Left colon (tissue), 2 donors: ENCODE measurements around the gene TCAP. TPM values are rescaled to one million over a fixed set of nuclear protein-coding genes. Genes with fewer than 3 reads are reported as not detected.

Experiments
- ATAC-seq: fragments of 200-7000 bp; cut with Tn5 transposase; one replicate; pipeline ENCODE4 v1.9.1; 2020; ENCODE audit warnings: mild to moderate bottlenecking, moderate library complexity
- DNase-seq, 2 donors: peaks; one replicate each; pipeline ENCODE4 v3.0.0-alpha.2; 2020
- intact Hi-C, 2 donors: fragments of 100-400 bp; cut with DNase I in 1 of 2; cut with micrococcal nuclease in 1 of 2; formaldehyde crosslinking; loops; one replicate each; pipeline versions ENCODE4 v1.11.2 to v1.14.0; 2022; cut with DNase I, micrococcal nuclease
- total RNA-seq, 2 donors: library from RNA; stranded (reverse); fragmentation: NEBNext Ultra II Directional; extraction: Animal tissue kit (Norgen Biotek cat#: 25700); gene quantifications; one replicate each; pipeline ENCODE4 v1.2.1, GENCODE V29; 2021
- donor health status: DM: no; HTN: no; CAD: no.
- donor health status: DM: yes; HTN: yes; CAD: no.

TCAP gene
- total RNA-seq, 2 donors from 2014 or later = 0.43 to 0.50 TPM

DNA sequence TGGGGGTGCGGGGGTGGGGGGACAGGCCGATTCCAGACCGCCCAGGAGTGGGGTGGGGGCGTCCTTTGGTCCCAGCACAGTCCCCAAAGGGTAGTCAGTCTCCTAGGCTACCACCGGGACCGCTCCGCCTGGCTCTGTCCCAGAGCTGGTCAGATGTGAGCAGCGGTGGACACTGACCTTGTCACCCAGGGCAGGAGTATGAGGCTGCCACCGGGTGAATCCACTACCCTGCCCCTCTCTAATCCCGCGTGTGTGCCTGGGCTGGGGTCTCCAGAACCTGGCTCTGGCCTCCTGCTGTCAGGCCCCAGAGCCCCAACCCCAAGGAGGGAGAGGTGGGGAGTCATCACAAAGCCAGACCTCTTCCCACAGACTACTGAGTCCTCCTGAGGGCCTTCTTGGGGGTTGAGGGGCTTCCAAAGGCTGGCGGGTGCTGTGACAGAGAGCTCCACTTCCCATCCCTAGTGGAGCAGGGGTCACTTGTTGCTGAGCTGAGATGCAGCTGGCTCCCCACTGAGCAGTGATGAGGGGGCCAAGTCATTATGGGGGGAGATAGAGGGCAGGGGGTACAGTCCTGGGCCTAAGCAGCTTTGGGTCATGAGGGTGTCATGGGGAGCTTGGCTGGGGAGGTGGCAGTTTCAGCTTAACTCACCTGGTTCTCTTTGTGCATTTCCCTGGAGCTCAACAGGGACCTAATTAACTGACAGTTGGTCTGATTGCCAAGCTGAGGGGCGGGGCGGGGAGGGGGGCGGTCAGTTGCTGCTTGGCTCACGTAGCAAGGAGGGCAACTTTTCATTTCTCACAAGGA lies 37.2 kb upstream of the TCAP start:
- DNase-seq (peak in 1 of 2 donors; percentile 73), ATAC-seq (peak; percentile 18)
- intact Hi-C loops = no loop called here

DNA sequence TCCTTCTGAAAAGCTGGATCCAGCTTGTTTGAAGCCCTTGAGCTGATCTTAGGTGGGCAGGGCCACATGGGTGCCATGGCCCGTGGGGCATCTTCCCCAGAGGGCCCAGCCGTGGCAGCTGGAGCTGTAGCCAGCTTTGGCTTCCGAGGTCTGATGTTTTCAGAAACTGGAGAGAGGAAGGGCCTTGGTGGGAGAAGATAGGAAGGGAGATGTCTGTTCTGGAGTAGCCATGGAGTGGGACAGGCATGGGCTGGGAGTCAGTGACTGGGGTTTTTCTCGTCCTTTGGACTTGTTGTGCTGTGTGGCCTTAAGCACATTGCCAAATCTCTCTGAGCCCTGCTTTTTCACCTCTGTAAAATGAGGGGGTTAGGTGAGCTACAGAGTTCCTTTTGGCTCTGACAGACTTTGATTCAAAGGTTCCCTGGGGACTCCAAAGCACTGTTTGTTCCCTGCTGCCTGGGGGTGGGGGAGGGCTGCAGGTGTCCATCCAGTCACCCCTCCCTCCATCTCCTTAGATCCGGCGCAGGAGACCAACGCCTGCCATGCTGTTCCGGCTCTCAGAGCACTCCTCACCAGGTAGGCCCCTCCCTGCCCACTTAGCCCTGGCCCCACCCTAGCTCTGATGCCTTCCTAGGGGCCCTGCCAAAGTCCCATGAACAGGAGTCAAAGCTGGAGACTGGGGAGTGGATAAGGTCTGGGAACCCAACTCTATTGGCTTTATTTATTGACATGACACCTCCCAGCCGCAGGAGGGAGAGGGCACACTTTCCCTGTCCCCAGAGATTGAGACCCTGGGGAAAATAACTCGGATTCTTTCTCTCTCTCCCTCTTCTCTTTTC lies 36.3 kb upstream of the TCAP start:
- intact Hi-C loops = no loop called here
- ATAC-seq = peak; percentile 53
- DNase-seq = peak; percentile 82 to 95

DNA sequence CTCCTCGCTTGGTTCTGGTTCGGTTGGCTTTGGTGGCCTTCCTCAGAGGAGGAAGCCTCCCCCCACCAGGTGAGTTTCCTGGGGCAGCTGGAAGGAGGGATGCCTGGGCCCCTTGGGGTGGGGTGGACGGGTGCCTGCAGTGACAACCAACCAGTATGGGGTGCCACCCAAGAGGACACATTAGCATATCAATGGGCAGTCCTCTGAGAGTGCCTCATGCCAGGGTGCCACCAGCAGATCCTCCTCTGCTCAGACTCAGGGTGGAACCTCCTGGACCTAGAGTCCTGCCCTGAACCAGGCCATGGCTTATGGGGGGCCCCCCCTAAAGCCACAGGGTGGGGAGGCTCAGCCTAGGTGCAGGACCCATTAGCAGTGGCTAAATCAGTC lies 35.7 kb upstream of the TCAP start:
- intact Hi-C loops = no loop called here
- ATAC-seq = peak; percentile 36
- DNase-seq = peak; percentile 74 to 87

DNA sequence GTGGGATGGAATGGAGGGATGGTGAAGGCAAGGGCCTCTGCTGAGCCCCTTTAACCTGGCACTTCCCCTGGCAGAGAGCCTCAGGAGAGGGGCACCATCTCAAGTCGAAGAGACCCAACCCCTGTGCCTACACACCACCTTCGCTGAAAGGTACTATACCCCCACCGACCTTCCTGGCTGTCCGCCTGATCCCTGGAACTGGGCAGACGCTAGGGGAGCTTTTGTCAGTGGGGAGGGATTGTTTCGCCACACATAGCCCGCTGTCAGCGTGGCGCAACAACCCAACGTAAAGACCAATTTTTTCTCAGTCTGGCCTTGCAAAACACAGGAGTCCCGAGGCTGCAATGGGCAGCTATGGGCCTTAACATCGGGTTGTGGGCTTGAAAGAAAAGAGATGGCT lies 35.3 kb upstream of the TCAP start:
- ATAC-seq = no peak
- intact Hi-C loops = no loop called here
- DNase-seq = no peak

DNA sequence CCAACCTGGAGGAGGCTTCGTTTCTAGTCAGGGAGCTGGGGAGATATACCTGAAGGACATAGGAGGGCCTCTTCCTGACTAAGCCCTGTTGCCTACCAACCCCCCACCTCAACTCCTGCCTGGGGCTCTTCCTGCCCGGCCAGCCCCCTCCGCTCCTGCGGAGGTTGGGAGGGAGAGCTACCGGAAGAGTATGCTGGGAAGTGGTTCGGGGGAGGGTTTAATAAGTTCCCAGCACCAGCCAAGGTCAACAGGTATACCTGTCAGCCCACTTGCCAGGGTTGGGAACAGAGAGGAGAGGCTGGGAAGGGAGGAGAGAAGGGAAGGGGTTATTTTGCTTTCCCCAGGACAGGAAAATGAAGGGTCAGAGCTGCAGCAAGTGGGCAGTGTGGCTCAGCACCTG lies 33.7 kb upstream of the TCAP start:
- ATAC-seq (peak; percentile 25), DNase-seq (peak; percentile 64 to 84)
- intact Hi-C loops = no loop called here

DNA sequence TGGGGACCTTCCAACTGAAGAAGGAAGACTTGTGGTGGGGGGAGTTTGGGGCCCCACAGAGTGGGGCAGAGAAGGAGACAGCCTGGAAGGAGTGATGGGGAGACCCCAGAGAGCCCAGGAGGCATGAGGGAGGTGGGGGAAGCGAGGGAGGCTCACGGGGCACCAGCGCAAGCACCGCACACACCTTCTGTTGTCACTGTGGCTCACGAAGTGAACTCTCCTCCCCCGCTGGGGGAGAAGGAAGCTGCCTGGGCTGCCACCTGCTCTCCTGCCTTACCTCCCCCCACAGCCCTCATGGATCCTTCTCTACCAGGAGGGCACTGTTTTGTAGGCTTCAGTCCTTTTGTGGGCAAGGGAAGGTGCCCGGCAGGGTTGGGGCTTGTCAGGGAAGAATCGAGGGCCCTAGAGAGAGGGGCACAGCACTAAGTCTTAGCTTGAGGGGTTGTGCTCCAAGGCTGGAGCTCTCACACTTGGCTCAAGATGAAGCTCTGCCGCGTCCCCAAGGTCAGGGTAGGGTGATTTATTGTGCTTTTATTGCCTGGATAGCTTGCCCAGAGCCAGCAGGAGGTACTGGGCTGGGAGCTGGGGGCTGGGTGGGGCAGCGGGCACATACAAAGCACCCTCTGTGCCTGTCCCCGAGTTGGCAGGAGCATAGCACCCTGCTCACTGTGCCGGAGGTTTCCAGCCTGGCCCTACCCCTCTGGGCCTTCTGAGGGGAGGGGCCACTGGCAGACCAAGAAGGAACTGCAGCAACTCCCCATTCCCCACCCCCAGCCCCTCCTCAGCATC lies 32.8 kb upstream of the TCAP start:
- ATAC-seq = peak; percentile 58
- peak; percentile 88 to 97 for DNase-seq
- intact Hi-C loops = no loop called here

DNA sequence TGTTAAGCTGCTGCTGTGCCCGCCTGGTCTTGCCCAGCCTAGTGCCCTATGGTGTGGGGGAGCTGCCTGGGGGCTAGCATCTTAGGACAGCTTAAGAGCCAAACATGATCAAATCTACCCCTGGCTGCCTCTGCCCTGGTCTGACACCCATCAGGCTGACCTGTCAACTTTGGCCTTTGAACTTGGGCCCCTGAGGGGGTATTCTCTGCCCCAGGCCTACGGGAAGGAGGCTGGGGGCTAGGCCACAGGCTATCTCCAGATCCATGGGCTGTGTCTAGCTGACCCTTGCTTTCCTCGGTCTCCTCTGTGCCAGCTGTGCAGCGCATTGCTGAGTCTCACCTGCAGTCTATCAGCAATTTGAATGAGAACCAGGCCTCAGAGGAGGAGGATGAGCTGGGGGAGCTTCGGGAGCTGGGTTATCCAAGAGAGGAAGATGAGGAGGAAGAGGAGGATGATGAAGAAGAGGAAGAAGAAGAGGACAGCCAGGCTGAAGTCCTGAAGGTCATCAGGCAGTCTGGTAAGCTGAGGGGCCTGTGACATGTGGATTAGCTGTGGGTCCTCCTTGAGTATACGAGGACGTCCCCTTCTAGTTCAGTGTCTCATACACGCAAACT lies 31.5 kb upstream of the TCAP start:
- intact Hi-C loops = no loop called here
- DNase-seq (no peak), ATAC-seq (no peak)

DNA sequence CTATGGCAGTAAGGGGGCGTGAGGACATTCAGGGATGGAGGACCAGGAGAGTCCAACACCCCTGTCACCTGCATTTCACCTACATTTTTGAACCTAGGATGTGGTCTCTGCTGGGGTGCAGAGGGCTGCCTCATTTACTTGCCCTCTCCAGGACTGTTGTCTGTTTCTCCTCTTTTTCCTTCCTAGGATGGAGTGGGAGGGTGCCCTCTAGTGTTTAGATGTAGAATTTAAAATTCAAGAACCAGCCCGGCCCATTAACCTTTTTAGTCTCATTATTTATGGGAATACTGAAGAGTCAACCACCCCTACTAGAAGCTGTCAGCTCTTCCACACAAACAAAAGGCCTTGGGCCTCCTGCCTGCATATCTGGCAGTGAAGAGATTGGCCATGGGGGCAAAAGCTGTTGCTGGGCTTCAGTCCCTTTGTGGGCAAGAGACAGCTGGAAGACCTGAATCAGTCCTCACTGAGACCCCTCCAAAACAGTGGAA lies 30.7 kb upstream of the TCAP start:
- intact Hi-C loops = no loop called here
- ATAC-seq (no peak), DNase-seq (no peak)

DNA sequence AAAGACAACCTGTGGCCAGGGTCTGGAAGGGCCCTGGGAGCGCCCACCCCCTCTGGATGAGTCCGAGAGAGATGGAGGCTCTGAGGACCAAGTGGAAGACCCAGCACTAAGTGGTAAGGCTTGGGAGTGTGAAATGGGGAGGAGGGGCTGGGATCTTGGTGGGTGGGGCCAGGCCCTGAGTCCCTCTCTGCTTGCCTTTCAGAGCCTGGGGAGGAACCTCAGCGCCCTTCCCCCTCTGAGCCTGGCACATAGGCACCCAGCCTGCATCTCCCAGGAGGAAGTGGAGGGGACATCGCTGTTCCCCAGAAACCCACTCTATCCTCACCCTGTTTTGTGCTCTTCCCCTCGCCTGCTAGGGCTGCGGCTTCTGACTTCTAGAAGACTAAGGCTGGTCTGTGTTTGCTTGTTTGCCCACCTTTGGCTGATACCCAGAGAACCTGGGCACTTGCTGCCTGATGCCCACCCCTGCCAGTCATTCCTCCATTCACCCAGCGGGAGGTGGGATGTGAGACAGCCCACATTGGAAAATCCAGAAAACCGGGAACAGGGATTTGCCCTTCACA lies 29.5 kb upstream of the TCAP start:
- DNase-seq = no peak
- ATAC-seq = no peak
- intact Hi-C loops = no loop called here

DNA sequence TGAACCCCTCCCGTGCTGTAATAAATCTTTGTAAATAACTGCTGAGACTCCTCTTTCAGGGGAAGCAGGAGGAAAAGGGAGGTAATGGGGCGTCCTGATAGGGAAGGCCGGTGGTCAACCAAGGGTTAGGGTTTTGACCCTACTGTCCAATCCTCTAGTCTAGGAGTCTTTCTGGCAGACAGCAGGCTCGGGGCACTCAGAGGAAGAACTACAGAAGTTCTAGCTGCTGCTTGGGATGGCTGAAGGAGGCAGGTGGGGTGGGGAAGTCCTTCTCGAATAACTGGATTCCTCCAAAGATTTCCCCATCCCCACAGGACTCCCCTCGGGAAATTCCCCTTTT lies 28.6 kb upstream of the TCAP start:
- DNase-seq (no peak), ATAC-seq (no peak)
- intact Hi-C loops = no loop called here

DNA sequence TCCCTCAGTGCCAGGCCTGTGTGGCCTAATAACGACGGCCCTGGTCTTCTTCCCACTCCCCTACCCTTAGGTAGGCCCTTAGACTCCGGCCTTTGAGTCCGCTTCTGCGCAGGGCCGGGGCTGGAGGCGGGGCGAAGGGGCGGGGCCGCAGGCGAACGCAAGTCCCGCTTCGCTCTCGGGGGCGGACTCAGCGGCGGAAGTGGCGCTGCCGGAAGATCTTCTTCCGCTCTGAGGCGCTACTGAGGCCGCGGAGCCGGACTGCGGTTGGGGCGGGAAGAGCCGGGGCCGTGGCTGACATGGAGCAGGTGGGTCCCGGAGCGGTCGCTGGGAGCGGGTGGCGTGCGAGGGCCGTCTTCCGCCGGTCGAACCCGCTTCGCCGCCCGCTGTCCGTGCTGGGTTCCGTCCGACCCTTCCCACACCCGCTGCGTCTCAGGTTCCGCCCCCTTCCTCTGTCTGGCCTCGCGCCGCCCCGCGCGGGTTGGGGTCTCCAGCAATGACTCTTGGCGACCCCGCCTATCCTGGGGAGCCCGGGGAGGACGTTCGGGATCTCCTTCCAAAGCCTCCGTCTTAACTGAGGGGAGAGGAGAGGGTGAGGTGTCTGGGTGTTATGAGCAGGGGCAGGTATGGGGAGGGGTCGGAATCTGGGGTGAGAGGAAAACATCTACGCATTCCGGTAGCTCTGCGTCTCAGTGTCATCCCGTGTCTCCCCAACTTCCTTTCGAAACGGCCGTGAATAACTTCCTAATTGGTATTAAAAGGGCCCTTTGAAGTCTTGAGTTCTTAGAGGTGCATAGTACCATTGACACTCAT lies 28.0 kb upstream of the TCAP start, which contains the start of gene STARD3:
Gene STARD3, plus strand, starts transcription at position 218 of the 810 bp plus-strand sequence. CDS start 16,388 bp downstream, outside the sequence.
- ATAC-seq = peak; percentile 60
- intact Hi-C loops = no loop called here
- peak; percentile 95 to 97 for DNase-seq

DNA sequence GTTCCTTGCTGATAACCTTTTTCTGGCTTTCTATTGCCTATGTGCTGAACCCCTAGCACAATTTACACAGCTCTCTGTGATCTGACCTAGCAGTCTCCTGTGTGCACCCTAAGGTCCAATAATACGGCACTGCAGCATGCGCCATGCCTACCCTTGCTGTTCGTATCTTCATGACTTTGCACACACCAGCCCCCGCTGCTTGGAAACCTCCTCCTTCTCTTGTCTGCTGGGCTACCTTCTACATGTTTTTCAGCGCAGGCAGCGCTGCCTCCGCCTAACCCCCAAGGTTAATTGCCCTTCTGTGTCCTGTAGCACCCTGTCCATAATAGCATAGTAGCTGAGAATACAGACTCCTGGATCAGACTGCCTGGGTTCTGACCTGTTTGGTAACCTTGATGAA lies 26.8 kb upstream of the TCAP start:
- DNase-seq (no peak), ATAC-seq (no peak)
- intact Hi-C loops = no loop called here

DNA sequence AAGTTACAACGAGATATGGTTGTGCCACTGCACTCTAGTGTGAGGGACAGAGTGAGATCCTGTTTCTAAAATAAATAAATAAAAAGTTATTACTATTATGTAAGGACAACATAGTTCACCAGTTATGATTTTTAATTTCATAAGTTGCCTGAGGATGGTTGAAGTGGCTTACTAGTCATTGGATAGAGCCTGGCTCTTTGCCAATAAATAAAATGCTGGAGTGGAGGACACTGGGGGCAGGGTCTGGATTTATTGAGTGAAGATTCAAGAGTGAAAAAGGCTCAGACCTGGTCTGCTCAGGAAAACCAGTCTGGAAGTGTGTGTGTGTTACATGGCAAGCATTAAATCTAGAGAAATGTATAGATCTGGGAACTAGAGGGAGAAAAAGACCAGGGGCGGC lies 26.1 kb upstream of the TCAP start:
- no peak for ATAC-seq
- no peak for DNase-seq
- intact Hi-C loops = no loop called here

DNA sequence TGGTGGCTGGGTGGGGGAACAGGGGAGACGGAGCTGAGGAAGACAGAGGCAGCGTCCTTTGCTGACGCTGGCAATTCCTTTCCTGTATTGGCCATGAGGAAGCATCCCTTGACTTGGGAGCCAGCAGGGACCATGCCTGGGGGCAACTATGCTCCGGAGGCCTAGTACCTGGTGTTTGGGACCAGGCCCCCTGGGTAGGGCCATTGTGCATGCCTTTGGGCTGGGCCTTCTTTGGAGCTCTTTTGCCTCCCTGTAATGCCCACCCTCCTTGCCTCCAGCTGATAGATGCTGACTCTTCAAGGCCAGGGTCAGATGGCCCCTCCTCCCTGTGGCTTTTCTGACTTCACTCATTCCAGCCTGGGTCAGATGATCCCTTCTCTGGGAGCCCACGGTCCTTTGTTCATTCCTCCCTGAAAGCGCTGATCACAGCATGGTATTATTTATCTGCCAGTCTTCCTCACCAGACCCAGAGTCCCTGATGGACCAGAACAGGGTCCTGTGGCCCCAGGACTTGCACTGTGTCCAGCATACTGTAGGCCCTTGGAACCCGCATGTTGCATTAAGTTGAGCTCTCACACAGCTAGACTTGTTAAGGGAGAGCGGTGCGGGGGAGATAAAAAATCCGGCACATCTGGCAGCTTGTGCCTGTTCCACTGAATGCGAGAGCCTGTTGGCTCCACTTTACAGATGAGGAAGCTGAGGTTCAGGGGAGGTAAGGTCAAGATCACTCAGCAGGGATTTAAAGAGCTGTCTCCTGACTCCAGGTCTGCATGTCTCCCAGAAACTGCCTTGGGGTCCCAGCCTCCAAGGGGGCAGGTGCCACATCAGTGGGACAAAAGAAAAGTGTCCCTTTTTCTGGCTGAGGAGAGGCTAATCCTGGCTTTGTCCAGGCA lies 25.3 kb upstream of the TCAP start:
- intact Hi-C loops = no loop called here
- ATAC-seq (no peak), DNase-seq (no peak)

DNA sequence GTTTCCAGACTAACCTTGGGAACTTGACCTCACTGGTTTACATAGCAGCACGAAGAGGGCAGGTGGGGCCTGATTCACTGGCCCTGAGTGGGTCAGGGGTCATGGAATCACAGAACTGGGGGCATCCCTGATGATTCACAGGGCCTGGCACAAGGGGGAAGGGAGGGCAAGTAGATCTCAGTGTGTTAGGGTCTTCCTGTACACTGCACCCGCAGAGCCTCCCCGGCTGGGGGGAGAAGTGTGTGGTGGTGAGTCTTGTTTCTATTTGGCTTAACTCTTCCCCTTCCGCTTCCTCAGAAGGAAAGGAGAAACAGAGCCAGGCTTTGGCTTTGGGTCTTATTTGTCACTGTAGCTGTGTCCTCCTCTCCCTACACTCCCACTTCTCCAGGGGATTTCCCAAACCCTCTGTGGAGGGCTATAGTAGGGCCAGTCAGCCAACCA lies 24.5 kb upstream of the TCAP start:
- intact Hi-C loops = no loop called here
- ATAC-seq = no peak
- DNase-seq = no peak

DNA sequence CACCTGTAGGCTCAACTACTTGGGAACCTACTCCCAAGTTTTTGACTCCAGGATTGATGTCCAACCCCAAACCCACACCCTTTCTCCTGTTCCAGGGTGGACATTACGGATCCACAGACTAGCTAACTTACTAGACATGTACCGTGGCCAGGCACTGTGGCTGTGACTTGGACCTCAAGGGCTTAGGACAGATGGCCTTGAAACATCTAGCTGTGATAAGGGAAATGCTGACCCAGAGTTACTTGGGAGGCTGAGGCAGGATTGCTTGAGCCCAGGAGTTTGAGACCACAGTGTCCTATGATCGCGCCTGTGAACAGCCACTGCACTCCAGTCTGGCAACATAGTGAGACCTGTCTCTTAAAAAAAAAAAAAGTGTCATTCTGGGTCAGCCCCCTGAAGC lies 24.1 kb upstream of the TCAP start:
- intact Hi-C loops = no loop called here
- DNase-seq (no peak), ATAC-seq (no peak)

DNA sequence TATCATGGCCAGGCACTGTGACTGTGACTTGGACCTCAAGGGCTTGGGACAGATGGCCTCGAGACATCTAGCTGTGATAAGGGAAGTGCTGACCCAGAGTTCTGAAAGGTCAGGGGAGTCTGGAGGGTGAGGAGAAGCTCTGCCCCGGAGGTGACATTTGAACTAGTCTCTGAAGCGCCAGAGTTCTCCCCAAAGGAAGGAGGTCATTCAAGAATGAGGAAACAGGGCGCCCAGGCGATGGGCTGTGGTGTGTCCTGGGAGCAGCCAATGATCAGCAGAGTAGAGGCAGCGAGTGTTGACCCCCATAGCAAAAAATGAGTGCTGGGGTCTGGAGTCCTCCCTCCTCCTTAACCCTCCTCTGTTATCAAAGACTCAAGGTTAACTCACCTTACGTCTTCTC lies 23.3 kb upstream of the TCAP start:
- no peak for ATAC-seq

More for the DNA sequence above, 23.3 kb upstream of the TCAP start:
- intact Hi-C loops = no loop called here
- no peak for DNase-seq
